Duodenal mucosa (tissue), 2 donors: ENCODE measurements around the gene SLC13A3.
A peak's percentile ranks its signal among the peaks of the same experiment; 100 is the strongest.

Experiments
- H3K27ac ChIP-seq: one replicate; pipeline ENCODE4 v1.7.0; 2013; ENCODE audit warnings: low read depth, low read length
- H3K27me3 ChIP-seq, 2 donors: one replicate each; pipeline ENCODE4 v1.7.0; 2013; ENCODE audit warnings: low read length in 2 of 2, control low read depth in 1 of 2; ENCODE audit not compliant: insufficient read depth in 2 of 2, control insufficient read depth in 1 of 2
- H3K36me3 ChIP-seq, 2 donors: one replicate each; pipeline ENCODE4 v1.7.0; 2013; ENCODE audit warnings: low read length in 2 of 2, control low read depth in 1 of 2; ENCODE audit not compliant: insufficient read depth in 2 of 2, control insufficient read depth in 1 of 2
- H3K4me1 ChIP-seq, 2 donors: one replicate each; pipeline ENCODE4 v1.7.0; 2013; ENCODE audit warnings: low read length in 2 of 2, control low read depth in 1 of 2; ENCODE audit not compliant: insufficient read depth in 2 of 2, control insufficient read depth in 1 of 2
- H3K4me3 ChIP-seq, 2 donors: one replicate each; pipeline ENCODE4 v1.7.0; 2013; ENCODE audit warnings: low read length in 2 of 2, low read depth in 1 of 2
- H3K9ac ChIP-seq, 2 donors: one replicate each; pipeline ENCODE4 v1.7.0; 2013; ENCODE audit warnings: low read length in 2 of 2, low read depth in 1 of 2
- H3K9me3 ChIP-seq, 2 donors: one replicate each; pipeline ENCODE4 v1.7.0; 2013; ENCODE audit warnings: low read length in 2 of 2, control low read depth in 1 of 2; ENCODE audit not compliant: control insufficient read depth in 1 of 2

SLC13A3 gene

DNA sequence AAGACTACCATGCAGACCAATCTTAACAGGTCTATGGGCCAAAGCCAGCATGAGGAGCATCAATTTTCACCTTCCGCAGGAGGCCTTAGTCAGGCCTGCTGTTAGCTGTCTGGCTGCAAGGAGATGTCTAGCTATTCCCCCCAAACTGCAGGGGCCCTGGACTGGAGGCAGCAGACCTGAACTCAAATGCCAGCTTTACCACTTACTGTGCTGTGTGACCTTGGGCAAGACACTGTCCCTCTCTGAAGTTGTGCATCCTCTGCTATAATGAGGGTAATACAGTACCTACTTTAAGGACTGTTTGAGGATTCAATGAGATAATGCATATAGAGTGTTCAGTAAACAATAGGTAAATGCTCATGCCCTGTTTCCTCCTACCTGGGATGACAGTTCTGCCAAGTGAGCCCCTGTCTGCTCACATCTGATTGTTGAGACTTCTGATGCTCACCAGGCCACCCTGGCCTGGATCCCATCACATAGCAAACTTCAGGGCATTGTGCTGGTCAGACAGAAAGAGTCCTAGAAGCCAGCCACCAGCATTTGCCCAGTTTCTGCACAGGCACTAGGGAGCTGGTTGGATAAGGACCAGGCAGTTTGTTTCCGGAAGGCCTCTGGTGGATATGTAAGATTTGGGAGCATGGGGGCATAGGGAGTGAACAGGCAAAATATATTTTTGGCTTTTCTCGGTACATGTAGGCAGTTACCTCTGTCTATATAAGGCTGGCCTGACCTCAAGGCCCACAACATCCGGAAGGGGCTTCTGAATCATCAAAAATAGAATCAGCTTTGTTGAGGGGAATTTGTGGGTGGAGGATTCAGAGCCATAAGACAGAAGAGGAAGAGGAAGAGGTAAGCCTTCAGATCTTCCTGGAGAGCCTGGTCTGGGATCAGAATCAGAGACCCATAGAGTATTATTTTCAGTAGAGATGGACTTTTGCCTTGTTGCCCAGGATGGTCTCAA, 98.5 kb downstream of the SLC13A3 start:
- Histone ChIP-seq H3K36me3 (no peaks in the 10 kb centered on the region), H3K4me1 (peaks cover 7 to 10% of the 10 kb centered on the region in 2 donors), H3K9me3 (no peaks in the 10 kb centered on the region), H3K4me3 (peak overlapping the region in 1 of 2 donors; percentile 24), H3K27ac (no peak overlapping the region), H3K27me3 (no peaks in the 10 kb centered on the region), H3K9ac (no peak overlapping the region)

DNA sequence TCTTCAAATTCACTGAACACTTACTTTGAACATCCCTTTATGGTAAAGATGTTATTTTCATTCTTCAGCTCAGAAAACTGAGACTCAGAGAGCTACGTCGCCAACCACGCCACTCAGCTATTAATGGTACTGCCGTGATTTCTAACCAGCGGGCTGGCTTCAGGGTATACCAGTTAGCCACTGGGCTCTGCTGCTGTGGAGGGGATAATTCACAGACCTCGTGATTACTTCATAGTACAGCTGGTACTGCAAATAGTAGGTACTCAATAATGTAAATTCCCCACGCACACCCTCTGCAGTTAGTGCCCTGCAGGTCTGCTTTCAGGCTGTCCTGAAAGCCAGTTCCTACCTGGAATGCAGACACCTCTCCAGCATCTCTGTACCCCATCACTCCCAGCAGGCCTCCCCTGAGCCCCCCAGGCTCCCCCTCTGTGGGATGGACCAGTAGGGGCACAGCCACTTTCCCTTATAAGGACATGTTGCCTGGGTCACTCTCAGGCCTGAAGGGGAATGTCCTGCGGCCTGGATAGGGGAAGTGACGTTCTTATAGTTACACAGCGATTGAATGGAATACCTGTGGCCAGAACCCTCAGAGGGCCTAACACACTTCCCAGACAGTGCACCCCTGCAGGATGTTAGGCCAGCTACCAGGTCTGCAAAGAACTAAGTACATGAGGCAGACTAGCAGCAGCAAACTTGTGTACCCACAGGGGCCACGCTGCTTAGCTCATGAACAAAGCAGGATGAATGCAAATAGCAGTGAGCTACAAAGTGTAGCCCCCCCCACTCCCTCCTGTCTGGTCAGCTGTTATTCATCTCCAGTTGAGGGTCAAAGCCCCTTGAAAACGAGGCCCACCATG, 99.5 kb downstream of the SLC13A3 start:
- H3K36me3 ChIP-seq = no peaks in the 10 kb centered on the region

DNA sequence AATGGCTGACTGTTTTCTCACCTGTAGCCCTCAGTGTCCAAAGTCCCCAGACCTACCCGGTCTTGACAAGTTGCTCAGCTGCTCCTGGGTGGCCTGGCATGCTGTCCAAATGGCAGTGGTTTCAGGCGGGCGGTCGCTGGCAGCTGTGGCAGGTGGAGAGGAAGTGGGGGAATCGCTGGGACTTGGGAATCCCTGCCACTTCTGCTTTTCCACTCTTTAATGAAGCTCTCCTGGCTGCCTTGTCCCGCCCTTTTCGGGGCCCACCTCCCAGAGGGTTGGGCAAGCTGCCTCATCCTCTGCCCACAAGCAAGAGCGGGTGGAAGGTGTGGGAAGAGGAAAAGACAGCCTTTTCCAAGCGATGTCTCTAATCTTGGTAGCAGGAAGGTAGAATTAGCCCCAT, 100.8 kb downstream of the SLC13A3 start, which contains the start of gene OCSTAMP:
OCSTAMP (minus strand) TSS at position 194 of the 400 bp plus-strand sequence; CDS start at position 100, 94 bp downstream.
- Histone ChIP-seq H3K27me3 (no peaks in the 10 kb centered on the region), H3K4me1 (peaks cover 11 to 16% of the 10 kb centered on the region in 2 donors), H3K9ac (no peak within 1 kb of the TSS), H3K9me3 (no peaks in the 10 kb centered on the region), H3K36me3 (no peaks in the 10 kb centered on the region), H3K27ac (no peak within 1 kb of the TSS), H3K4me3 (no peak within 1 kb of the TSS)

More for the DNA sequence above, 99.5 kb downstream of the SLC13A3 start:
- Histone ChIP-seq H3K9me3 (no peaks in the 10 kb centered on the region), H3K9ac (no peak overlapping the region), H3K27me3 (no peaks in the 10 kb centered on the region), H3K4me1 (peaks cover 7 to 10% of the 10 kb centered on the region in 2 donors), H3K4me3 (no peak overlapping the region), H3K27ac (no peak overlapping the region)

DNA sequence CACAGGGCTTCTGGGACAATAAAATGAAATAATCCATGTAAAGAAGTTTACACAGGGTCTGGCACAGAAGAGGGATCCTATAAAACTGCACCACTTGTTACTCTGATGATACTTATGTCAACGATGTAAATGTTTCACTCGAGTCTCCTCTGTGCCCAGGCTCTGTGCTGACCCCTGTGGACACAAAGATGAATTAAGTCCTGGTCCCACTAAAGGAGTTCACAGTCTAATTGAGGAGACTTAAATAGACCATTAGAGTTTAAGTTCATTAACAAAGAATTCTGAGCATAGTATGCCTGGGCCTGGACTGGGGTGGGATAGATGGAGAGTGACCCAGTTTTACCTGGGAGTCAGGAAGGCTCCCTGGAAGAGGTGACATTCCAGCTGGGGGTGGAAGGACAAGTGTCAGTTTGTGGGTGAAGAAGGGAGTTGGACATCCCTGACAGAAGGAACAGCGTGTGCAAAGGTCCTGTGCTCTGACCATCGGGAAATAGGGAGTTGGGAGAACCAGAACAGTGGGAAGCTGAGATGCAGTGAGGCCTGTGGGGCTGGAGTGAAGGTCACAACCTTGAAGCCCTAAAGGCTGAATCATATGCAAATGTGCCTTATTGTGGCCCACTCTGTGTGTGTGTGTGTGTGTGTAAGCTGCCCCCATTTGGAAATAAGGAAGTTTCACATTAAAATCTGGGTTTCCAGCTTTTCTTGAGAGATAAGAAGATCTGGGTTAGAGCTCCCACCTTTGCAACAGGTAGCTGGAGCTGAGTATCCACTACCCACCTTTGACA, 101.9 kb downstream of the SLC13A3 start:
- no peak overlapping the region for H3K9ac ChIP-seq
- no peak overlapping the region for H3K4me3 ChIP-seq
- H3K36me3 ChIP-seq = no peaks in the 10 kb centered on the region

DNA sequence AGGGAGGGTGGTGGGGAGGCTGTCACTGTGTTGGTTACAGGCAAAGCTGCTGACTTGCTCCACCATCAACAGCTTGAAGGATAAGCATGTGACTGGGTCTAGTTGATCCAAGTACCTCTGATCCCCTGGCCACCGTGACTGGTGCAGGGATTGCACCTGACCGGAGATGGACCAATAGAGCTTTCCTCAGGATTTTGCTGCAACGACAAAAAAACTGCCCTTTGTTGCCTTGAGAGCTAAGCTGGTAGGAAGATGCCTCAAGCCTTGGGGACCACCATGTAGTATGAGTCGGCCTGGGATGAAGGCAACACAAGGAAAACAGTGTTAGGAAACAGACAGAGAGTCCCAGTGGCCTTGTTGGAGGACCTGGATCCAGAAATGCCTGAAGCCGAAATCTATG, 102.6 kb downstream of the SLC13A3 start:
- Histone ChIP-seq H3K27me3 (no peaks in the 10 kb centered on the region), H3K27ac (no peak overlapping the region), H3K9me3 (no peaks in the 10 kb centered on the region), H3K36me3 (no peaks in the 10 kb centered on the region), H3K9ac (no peak overlapping the region), H3K4me3 (no peak overlapping the region), H3K4me1 (peaks cover 16 to 27% of the 10 kb centered on the region in 2 donors)

More for the DNA sequence above, 101.9 kb downstream of the SLC13A3 start:
- no peak overlapping the region for H3K27ac ChIP-seq
- peaks cover 16 to 27% of the 10 kb centered on the region in 2 donors for H3K4me1 ChIP-seq
- H3K27me3 ChIP-seq = no peaks in the 10 kb centered on the region
- H3K9me3 ChIP-seq = no peaks in the 10 kb centered on the region

DNA sequence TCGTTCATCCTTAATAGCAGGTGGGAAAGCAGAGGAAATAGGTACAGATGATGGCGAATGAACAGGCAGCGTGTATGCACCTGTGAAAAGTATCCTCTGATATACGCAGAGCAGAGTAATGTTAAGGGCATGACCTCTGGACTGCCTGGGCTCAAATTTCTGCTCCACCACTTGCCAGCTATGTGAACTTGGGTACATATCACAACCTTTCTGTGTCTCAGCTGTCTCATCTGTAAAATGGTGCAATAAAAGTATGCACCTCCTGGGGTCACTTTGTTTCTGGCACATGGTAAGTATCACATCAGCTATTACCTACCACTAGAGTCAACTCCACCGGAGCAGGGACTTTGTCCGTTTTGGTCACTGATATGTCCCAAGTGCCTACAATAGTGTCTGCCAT, 103.3 kb downstream of the SLC13A3 start:
- no peak overlapping the region for H3K9ac ChIP-seq
- no peaks in the 10 kb centered on the region for H3K36me3 ChIP-seq
- H3K27me3 ChIP-seq = no peaks in the 10 kb centered on the region
- no peak overlapping the region for H3K4me3 ChIP-seq
- H3K27ac ChIP-seq = no peak overlapping the region
- peaks cover 14 to 27% of the 10 kb centered on the region in 2 donors for H3K4me1 ChIP-seq
- H3K9me3 ChIP-seq = no peaks in the 10 kb centered on the region

DNA sequence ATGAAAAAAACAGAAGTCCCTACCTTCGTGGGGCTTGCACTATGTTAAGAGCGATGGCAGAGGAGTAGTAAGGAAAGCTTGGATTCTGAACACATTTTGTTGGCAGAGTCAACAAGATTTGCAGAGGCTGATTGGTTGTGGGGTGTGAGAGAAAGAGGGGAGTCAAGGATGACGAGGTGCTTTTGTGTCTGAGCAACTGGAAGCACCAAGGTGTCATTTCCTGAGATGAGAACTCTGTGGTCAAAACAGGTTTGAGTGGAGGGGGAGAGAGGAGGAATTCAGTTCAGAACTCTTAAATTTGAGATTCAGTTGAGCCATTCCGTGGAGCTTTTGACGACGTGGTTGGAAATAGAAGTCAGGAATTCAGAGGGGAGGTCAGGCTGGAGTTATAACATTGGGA, 104.3 kb downstream of the SLC13A3 start:
- no peaks in the 10 kb centered on the region for H3K27me3 ChIP-seq

DNA sequence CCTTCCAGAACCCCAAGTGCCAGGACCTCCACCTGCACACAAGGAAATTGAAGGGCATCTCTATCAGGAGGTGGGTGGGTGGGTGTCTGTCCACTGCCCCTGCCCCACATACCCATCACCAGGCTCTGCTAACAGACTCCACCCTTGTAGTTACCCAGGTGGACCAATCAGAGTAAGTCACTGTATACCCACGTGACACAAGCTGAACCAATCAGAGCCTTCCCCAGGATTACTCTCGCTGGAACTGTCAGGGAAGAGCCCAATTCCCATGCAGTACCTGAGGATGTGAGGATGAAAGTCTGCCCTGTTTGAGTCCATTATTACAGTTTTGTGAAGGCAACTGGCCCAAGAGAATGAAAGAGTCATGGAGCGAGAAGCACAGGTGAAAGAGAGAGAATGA, 105.0 kb downstream of the SLC13A3 start:
- no peak overlapping the region for H3K27ac ChIP-seq
- H3K36me3 ChIP-seq = no peaks in the 10 kb centered on the region
- no peak overlapping the region for H3K9ac ChIP-seq
- H3K9me3 ChIP-seq = no peaks in the 10 kb centered on the region
- H3K4me1 ChIP-seq = peaks cover 12 to 20% of the 10 kb centered on the region in 2 donors
- no peaks in the 10 kb centered on the region for H3K27me3 ChIP-seq
- H3K4me3 ChIP-seq = no peak overlapping the region

More for the DNA sequence above, 104.3 kb downstream of the SLC13A3 start:
- Histone ChIP-seq H3K9me3 (no peaks in the 10 kb centered on the region), H3K9ac (no peak overlapping the region), H3K36me3 (no peaks in the 10 kb centered on the region), H3K4me1 (peaks cover 12 to 20% of the 10 kb centered on the region in 2 donors), H3K27ac (no peak overlapping the region), H3K4me3 (no peak overlapping the region)

DNA sequence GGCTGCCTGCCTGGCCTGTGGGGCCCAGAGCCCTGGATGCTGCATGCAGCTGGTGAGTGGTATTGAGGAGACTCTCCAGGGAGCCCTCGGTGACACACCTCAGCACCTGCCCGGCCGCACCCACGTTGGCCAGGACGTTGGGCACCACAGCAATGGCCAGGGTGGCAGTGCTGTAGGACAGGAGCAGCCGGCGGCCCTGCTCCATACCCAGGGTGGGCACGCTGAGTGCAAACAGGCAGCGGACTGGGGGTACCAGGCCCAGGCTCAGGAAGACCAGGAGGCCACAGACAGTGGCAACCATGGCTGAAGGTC, 105.5 kb downstream of the SLC13A3 start:
- Histone ChIP-seq H3K9ac (no peak overlapping the region), H3K4me1 (peaks cover 12 to 20% of the 10 kb centered on the region in 2 donors), H3K27me3 (no peaks in the 10 kb centered on the region), H3K27ac (no peak overlapping the region), H3K36me3 (no peaks in the 10 kb centered on the region), H3K9me3 (no peaks in the 10 kb centered on the region), H3K4me3 (no peak overlapping the region)
